CD14-positive monocyte (primary cell): ENCODE results near the gene ALLC. TPM values are rescaled to one million over a fixed set of nuclear protein-coding genes. Genes with fewer than 3 reads are reported as not detected.

Experiments
- DNase-seq, 3 donors: peaks; one replicate each; pipeline ENCODE4 v3.0.0-alpha.2; 2011 to 2022
- H2AFZ ChIP-seq: 2 replicates; pipeline ENCODE4 v1.6.0; 2012; ENCODE audit warnings: mild to moderate bottlenecking, low read depth, low read length, inconsistent platforms; ENCODE audit not compliant: insufficient read depth, poor library complexity, severe bottlenecking
- H3K27ac ChIP-seq, 2 donors: 1 replicate in 1 of 2; 2 replicates in 1 of 2; pipeline ENCODE4 v1.5.1; 2012 to 2013; ENCODE audit warnings: low read length in 2 of 2, control low read depth in 1 of 2, inconsistent platforms in 1 of 2, low read depth in 1 of 2, mild to moderate bottlenecking in 1 of 2
- H3K27me3 ChIP-seq, 2 donors: one replicate each; pipeline versions ENCODE4 v1.6.0 to v1.6.1; 2011 to 2013; ENCODE audit warnings: low read length in 2 of 2; ENCODE audit not compliant: control insufficient read depth in 2 of 2, insufficient read depth in 2 of 2
- H3K36me3 ChIP-seq, 2 donors: replicated peaks in 1 of 2; 1 replicate in 1 of 2; 2 replicates in 1 of 2; pipeline versions ENCODE4 v1.5.1 to v1.6.1; 2012 to 2013; ENCODE audit warnings: low read length in 2 of 2, control low read depth in 1 of 2, inconsistent platforms in 1 of 2, mild to moderate bottlenecking in 1 of 2; ENCODE audit not compliant: insufficient read depth in 2 of 2, control insufficient read depth in 1 of 2
- H3K4me1 ChIP-seq, 2 donors: 1 replicate in 1 of 2; 2 replicates in 1 of 2; pipeline versions ENCODE4 v1.5.1 to v1.6.1; 2012 to 2013; ENCODE audit warnings: low read length in 2 of 2, control low read depth in 1 of 2, inconsistent platforms in 1 of 2, mild to moderate bottlenecking in 1 of 2, moderate library complexity in 1 of 2; ENCODE audit not compliant: insufficient read depth in 2 of 2, control insufficient read depth in 1 of 2
- H3K4me2 ChIP-seq: replicated peaks from 2 replicates; pipeline ENCODE3; 2012; ENCODE audit warnings: low read length, moderate library complexity, mild to moderate bottlenecking; ENCODE audit not compliant: poor library complexity, severe bottlenecking; ENCODE audit errors: extremely low read depth
- H3K4me3 ChIP-seq, 3 experiments: fragments of 200-600 bp in 1 of 3; sonication (generic) in 1 of 3; replicated peaks in 1 of 3; 1 replicate in 2 of 3; 2 replicates in 1 of 3; pipeline ENCODE4 v1.5.1; 2011 to 2013; ENCODE audit warnings: low read length in 3 of 3, mild to moderate bottlenecking in 3 of 3, control low read depth in 2 of 3, low read depth in 2 of 3, inconsistent platforms in 1 of 3, moderate library complexity in 1 of 3
- H3K79me2 ChIP-seq: 2 replicates; pipeline ENCODE4 v1.6.0; 2012; ENCODE audit warnings: mild to moderate bottlenecking, control low read depth, inconsistent platforms, low read length, moderate library complexity; ENCODE audit not compliant: insufficient read depth
- H3K9ac ChIP-seq: 2 replicates; pipeline ENCODE4 v1.6.0; 2017; ENCODE audit warnings: low read length, mild to moderate bottlenecking; ENCODE audit not compliant: insufficient read depth, poor library complexity, severe bottlenecking
- H3K9me3 ChIP-seq, 2 donors: replicated peaks in 1 of 2; 1 replicate in 1 of 2; 2 replicates in 1 of 2; pipeline versions ENCODE4 v1.5.1 to v1.6.1; 2012 to 2013; ENCODE audit warnings: low read length in 2 of 2, control low read depth in 1 of 2; ENCODE audit not compliant: control insufficient read depth in 1 of 2, insufficient read depth in 1 of 2
- H4K20me1 ChIP-seq: 2 replicates; pipeline ENCODE4 v1.6.0; 2012; ENCODE audit warnings: mild to moderate bottlenecking, low read length, control low read depth, moderate library complexity; ENCODE audit not compliant: insufficient read depth
- H3K27ac Mint-ChIP-seq, 7 donors: one replicate each; pipeline ENCODE4 v1.8.0; 2020; ENCODE audit warnings: mild to moderate bottlenecking in 7 of 7, mixed read lengths in 7 of 7, moderate library complexity in 6 of 7, inconsistent platforms in 2 of 7
- H3K27me3 Mint-ChIP-seq, 3 donors: one replicate each; pipeline ENCODE4 v1.8.0; 2021 to 2022; ENCODE audit warnings: low read depth in 3 of 3, mild to moderate bottlenecking in 3 of 3, mixed read lengths in 3 of 3, moderate library complexity in 3 of 3, inconsistent platforms in 1 of 3
- H3K36me3 Mint-ChIP-seq, 2 donors: one replicate each; pipeline ENCODE4 v1.8.0; 2020; ENCODE audit warnings: mixed read lengths in 2 of 2, inconsistent platforms in 1 of 2, mild to moderate bottlenecking in 1 of 2
- H3K4me1 Mint-ChIP-seq: one replicate; pipeline ENCODE4 v1.8.0; 2020; ENCODE audit warnings: mild to moderate bottlenecking, mixed read lengths
- H3K4me3 Mint-ChIP-seq, 2 donors: one replicate each; pipeline ENCODE4 v1.8.0; 2020; ENCODE audit warnings: mild to moderate bottlenecking in 2 of 2, mixed read lengths in 2 of 2, moderate library complexity in 1 of 2
- H3K9me3 Mint-ChIP-seq, 7 donors: one replicate each; pipeline ENCODE4 v1.8.0; 2020 to 2022; ENCODE audit warnings: mixed read lengths in 7 of 7, mild to moderate bottlenecking in 6 of 7, moderate library complexity in 6 of 7, inconsistent platforms in 2 of 7
- WGBS: methylation state at CpG from one replicate; pipeline ENCODE4 v1.1.5; 2013; ENCODE audit warnings: missing lambda C conversion rate; ENCODE audit not compliant: insufficient coverage; 5-methylcytosine and 5-hydroxymethylcytosine counted together
- intact Hi-C, 2 donors: fragments of 100-400 bp; cut with micrococcal nuclease; formaldehyde crosslinking; loops; one replicate each; pipeline versions ENCODE4 v1.15.0 to v1.15.1; 2023
- polyA plus RNA-seq, 3 donors: library from polyadenylated mRNA; depleted of rRNA in 1 of 3; unstranded in 2 of 3; stranded (reverse) in 1 of 3; fragments of 300-500 nt in 2 of 3; fragments of >200 nt in 1 of 3; fragmentation: Illumina TruSeq in 2 of 3; gene quantifications; 1 replicate in 2 of 3; 2 replicates in 1 of 3; pipeline ENCODE4 v1.2.3, GENCODE V29; 2012 to 2021
- TF ChIP-seq, protein P1 (sequence below): fragments of 200-600 bp; IDR thresholded peaks from one replicate; pipeline ENCODE4 v1.8.0; 2022; ENCODE audit warnings: antibody characterized with exemption, mild to moderate bottlenecking

The ALLC gene
- polyA plus RNA-seq, 3 donors = not detected

- H3K36me3 ChIP-seq = no peaks in the 10 kb centered on the region
- TF ChIP-seq, protein P1, sequence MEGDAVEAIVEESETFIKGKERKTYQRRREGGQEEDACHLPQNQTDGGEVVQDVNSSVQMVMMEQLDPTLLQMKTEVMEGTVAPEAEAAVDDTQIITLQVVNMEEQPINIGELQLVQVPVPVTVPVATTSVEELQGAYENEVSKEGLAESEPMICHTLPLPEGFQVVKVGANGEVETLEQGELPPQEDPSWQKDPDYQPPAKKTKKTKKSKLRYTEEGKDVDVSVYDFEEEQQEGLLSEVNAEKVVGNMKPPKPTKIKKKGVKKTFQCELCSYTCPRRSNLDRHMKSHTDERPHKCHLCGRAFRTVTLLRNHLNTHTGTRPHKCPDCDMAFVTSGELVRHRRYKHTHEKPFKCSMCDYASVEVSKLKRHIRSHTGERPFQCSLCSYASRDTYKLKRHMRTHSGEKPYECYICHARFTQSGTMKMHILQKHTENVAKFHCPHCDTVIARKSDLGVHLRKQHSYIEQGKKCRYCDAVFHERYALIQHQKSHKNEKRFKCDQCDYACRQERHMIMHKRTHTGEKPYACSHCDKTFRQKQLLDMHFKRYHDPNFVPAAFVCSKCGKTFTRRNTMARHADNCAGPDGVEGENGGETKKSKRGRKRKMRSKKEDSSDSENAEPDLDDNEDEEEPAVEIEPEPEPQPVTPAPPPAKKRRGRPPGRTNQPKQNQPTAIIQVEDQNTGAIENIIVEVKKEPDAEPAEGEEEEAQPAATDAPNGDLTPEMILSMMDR = no peak
- Mint-ChIP-seq H3K4me1 (no peaks in the 10 kb centered on the region), H3K4me3 (no peak overlapping the region), H3K27ac (no peak overlapping the region), H3K36me3 (no peaks in the 10 kb centered on the region), H3K9me3 (no peaks in the 10 kb centered on the region), H3K27me3 (peaks cover 0 to 12% (median 3%) of the 10 kb centered on the region in 3 donors)
- no peak overlapping the region for H2AFZ ChIP-seq
- intact Hi-C loops = no loop called here
- DNase-seq = no peak
- H3K27ac ChIP-seq = no peak overlapping the region
- WGBS = 94% methylated on average over 28 of the region's 30 CpGs
- no peak overlapping the region for H3K4me3 ChIP-seq
- no peak overlapping the region for H3K4me2 ChIP-seq
- H3K79me2 ChIP-seq = no peaks in the 10 kb centered on the region
- H3K9ac ChIP-seq = no peak overlapping the region
- no peaks in the 10 kb centered on the region for H3K27me3 ChIP-seq
- no peaks in the 10 kb centered on the region for H3K9me3 ChIP-seq
- no peaks in the 10 kb centered on the region for H3K4me1 ChIP-seq
- no peaks in the 10 kb centered on the region for H4K20me1 ChIP-seq
Measured at GRCh38 chr2:3637692-3638455, 20.1 kb upstream of the ALLC start.

DNA sequence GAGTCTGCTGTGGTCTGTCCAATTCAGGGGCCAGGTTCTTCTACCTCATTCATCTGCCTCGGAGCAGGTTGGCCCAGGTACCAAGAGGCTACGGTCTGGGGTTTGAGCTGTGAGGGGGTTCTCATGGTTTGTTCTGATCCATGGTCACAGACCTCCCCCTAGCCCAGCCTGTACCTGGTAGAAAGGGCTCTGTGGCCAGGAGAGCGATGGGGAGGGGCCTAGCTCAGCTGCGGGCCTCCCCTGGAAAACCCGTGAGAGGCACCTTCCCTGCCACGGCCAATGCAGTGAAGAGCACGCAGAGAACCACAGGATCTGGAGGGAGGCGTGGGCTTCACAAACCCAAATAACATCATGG lies 19.6 kb upstream of the ALLC start:
- Histone ChIP-seq H3K4me2 (no peak overlapping the region), H3K27me3 (no peaks in the 10 kb centered on the region), H3K9me3 (no peaks in the 10 kb centered on the region), H3K4me1 (no peaks in the 10 kb centered on the region), H3K4me3 (no peak overlapping the region), H3K9ac (no peak overlapping the region), H2AFZ (no peak overlapping the region), H4K20me1 (no peaks in the 10 kb centered on the region), H3K36me3 (no peaks in the 10 kb centered on the region), H3K27ac (no peak overlapping the region), H3K79me2 (no peaks in the 10 kb centered on the region)
- H3K27me3 Mint-ChIP-seq = peaks cover 0 to 12% (median 3%) of the 10 kb centered on the region in 3 donors
- intact Hi-C loops = no loop called here
- no peaks in the 10 kb centered on the region for H3K9me3 Mint-ChIP-seq
- TF ChIP-seq, protein P1 = no peak
- no peak overlapping the region for H3K4me3 Mint-ChIP-seq
- no peaks in the 10 kb centered on the region for H3K4me1 Mint-ChIP-seq
- peak overlapping the region in 1 of 7 donors; percentile 35 for H3K27ac Mint-ChIP-seq
- no peaks in the 10 kb centered on the region for H3K36me3 Mint-ChIP-seq
- no peak for DNase-seq
- WGBS = 83% methylated on average over 1 of the region's 8 CpGs
